Lung (tissue), 12 donors: Measurements from ENCODE around the gene C10orf67. TPM values are rescaled to one million over a fixed set of nuclear protein-coding genes. Genes with fewer than 3 reads are reported as not detected.

Source experiments
- ATAC-seq: fragments of 200-7000 bp; cut with Tn5 transposase; one replicate; pipeline ENCODE4 v1.9.1; 2020; ENCODE audit warnings: moderate number of reproducible peaks; ENCODE audit not compliant: insufficient read depth, low FRiP score
- DNase-seq, 3 donors: peaks; one replicate each; pipeline ENCODE4 v3.0.0-alpha.2; 2013 to 2017
- H3K27ac ChIP-seq, 2 donors: one replicate each; pipeline ENCODE4 v1.5.1; 2013; ENCODE audit warnings: mild to moderate bottlenecking in 2 of 2, moderate library complexity in 2 of 2, control low read depth in 1 of 2, inconsistent platforms in 1 of 2, low read depth in 1 of 2, low read length in 1 of 2
- H3K27me3 ChIP-seq, 3 donors: one replicate each; pipeline ENCODE4 v1.5.1; 2013; ENCODE audit warnings: low read length in 2 of 3; ENCODE audit not compliant: control insufficient read depth in 3 of 3, insufficient read depth in 3 of 3
- H3K36me3 ChIP-seq, 4 donors: one replicate each; pipeline ENCODE4 v1.5.1; 2013; ENCODE audit warnings: low read length in 4 of 4, mild to moderate bottlenecking in 1 of 4, moderate library complexity in 1 of 4; ENCODE audit not compliant: control insufficient read depth in 4 of 4, insufficient read depth in 4 of 4
- H3K4me1 ChIP-seq, 5 donors: one replicate each; pipeline ENCODE4 v1.5.1; 2013; ENCODE audit warnings: low read length in 5 of 5, mild to moderate bottlenecking in 2 of 5, moderate library complexity in 1 of 5; ENCODE audit not compliant: control insufficient read depth in 5 of 5, insufficient read depth in 5 of 5
- H3K4me3 ChIP-seq: one replicate; pipeline ENCODE4 v1.5.1; 2013; ENCODE audit warnings: mild to moderate bottlenecking, control low read depth, moderate library complexity
- H3K9ac ChIP-seq, 2 donors: one replicate each; pipeline ENCODE4 v1.5.1; 2013; ENCODE audit warnings: low read length in 2 of 2, control low read depth in 1 of 2; ENCODE audit not compliant: insufficient read depth in 1 of 2
- H3K9me3 ChIP-seq, 4 donors: one replicate each; pipeline ENCODE4 v1.5.1; 2013; ENCODE audit warnings: low read length in 3 of 4, mild to moderate bottlenecking in 1 of 4, moderate library complexity in 1 of 4; ENCODE audit not compliant: control insufficient read depth in 4 of 4, insufficient read depth in 3 of 4
- CTCF ChIP-seq: IDR thresholded peaks from 2 replicates; pipeline ENCODE4 v1.5.1; 2012; ENCODE audit warnings: mild to moderate bottlenecking; ENCODE audit errors: control extremely low read depth, extremely low read depth
- WGBS, 2 donors: extraction: QIAGEN DNeasy Blood & Tissue Kit; methylation state at CpG; one replicate each; pipeline ENCODE4 v1.1.7; 2013; 5-methylcytosine and 5-hydroxymethylcytosine counted together
- polyA plus RNA-seq, 2 donors: library from polyadenylated mRNA; stranded (reverse); fragments of 200-250 nt; gene quantifications; one replicate each; pipeline ENCODE4 v1.2.1, GENCODE V29; 2013
- total RNA-seq, 2 donors: library from RNA; depleted of rRNA in 1 of 2; stranded (reverse); fragments of >200 nt in 1 of 2; gene quantifications; one replicate each; pipeline ENCODE4 v1.2.1, GENCODE V29; 2014 to 2021
- donor health status: control.
- donor health status: control.
- donor health status: Bipolar disorder and iron deficiency.
- donor health status: healthy.
- donor health status: DM: yes; HTN: yes; CAD: no.

The C10orf67 gene
- total and polyA plus RNA-seq, 4 donors: 0.33 to 2.3 (median 0.91) TPM

GRCh38 chr10:23238015-23238414 is 106.6 kb downstream of the C10orf67 start:
- Histone ChIP-seq H3K27me3 (no peaks in the 10 kb centered on the region), H3K4me3 (no peak overlapping the region), H3K36me3 (no peaks in the 10 kb centered on the region), H3K9me3 (no peaks in the 10 kb centered on the region), H3K27ac (no peak overlapping the region), H3K4me1 (no peaks in the 10 kb centered on the region), H3K9ac (no peak overlapping the region)
- TF ChIP-seq CTCF: no peak
- ATAC-seq (no peak), DNase-seq (no peak)
- WGBS, 2 donors: 60 to 62% methylated on average over 3 of the region's 3 CpGs

- H3K9ac ChIP-seq: no peak overlapping the region
- H3K36me3 ChIP-seq: no peaks in the 10 kb centered on the region
- no peaks in the 10 kb centered on the region for H3K9me3 ChIP-seq
- H3K27ac ChIP-seq: no peak overlapping the region
- ATAC-seq (no peak), DNase-seq (no peak)
- H3K4me3 ChIP-seq: no peak overlapping the region
- 75 to 82% methylated on average over 1 of the region's 1 CpG for WGBS, 2 donors
- TF ChIP-seq CTCF: no peak
- H3K4me1 ChIP-seq: no peaks in the 10 kb centered on the region
- H3K27me3 ChIP-seq: no peaks in the 10 kb centered on the region
These were observed 114.0 kb downstream of the C10orf67 start for GRCh38 chr10:23230582-23230981.

GRCh38 chr10:23217471-23217870 is 127.1 kb downstream of the C10orf67 start:
- WGBS, 2 donors: 78% methylated on average over 1 of the region's 1 CpG
- no peaks in the 10 kb centered on the region for H3K36me3 ChIP-seq

More at GRCh38 chr10:23217471-23217870, 127.1 kb downstream of the C10orf67 start:
- Histone ChIP-seq H3K4me1 (no peaks in the 10 kb centered on the region), H3K27me3 (peaks cover 0 to 15% (median 0%) of the 10 kb centered on the region in 3 donors), H3K9ac (no peak overlapping the region), H3K27ac (no peak overlapping the region), H3K9me3 (no peaks in the 10 kb centered on the region), H3K4me3 (no peak overlapping the region)
- TF ChIP-seq CTCF: no peak
- DNase-seq (no peak), ATAC-seq (no peak)
